Measurements from ENCODE around the gene SEMA5A.

SEMA5A gene

DNA sequence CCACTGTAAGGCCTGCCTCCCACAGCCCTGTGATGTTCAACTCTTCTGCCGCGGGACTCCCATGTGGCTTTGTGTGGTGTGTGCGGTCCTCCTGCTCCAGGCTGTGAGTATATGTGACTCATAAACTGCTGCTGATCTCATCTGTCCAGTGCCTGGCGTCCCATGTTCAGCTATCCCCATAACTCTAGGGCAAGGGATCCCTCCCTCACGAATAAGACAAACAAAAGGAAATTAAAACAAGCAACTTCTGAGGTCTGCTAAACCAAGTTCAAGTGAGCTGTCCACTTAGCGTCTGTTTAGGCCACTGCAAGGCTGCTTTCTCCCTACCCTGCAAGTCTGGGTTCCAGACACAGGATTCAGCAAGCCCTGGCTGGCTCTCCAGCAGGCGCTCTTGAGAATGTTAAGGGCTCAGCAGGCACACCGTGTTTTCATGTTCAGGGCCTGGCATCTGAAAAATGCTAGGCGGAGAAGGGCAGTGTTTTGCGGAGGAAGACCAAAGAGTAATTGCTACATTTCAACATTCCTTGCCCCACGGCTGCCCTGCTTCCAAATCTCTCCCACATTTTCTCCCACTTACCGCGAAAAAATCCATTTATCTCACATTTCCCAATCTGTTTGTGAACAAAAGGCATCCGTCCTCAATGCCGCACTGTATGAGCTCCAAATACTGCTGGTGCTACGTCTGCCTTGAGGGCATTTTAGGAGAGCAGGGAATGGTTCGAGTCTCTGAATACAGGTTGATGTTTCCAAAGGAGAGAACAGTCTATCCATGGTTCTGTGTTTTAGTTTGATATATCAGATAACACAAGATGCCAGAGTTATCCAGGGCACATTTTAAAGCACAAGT is 280.2 kb downstream of the SEMA5A start:
- H3K4me3 Mint-ChIP-seq = no peak overlapping the region
- H3K9me3 Mint-ChIP-seq = peaks cover 0 to 5% of the 10 kb centered on the region in 2 donors
- no peaks in the 10 kb centered on the region for H3K27me3 Mint-ChIP-seq
- DNase-seq (no peak), ATAC-seq (replicated peaks) (no peak)
- no peak overlapping the region for H3K27ac Mint-ChIP-seq
- H3K36me3 Mint-ChIP-seq = no peaks in the 10 kb centered on the region
- H3K4me1 Mint-ChIP-seq = no peaks in the 10 kb centered on the region

GRCh38 chr5:9264301-9264700 is 281.6 kb downstream of the SEMA5A start:
- ATAC-seq (replicated peaks) = no peak
- DNase-seq = no peak
- Mint-ChIP-seq H3K27me3 (no peaks in the 10 kb centered on the region), H3K4me1 (no peaks in the 10 kb centered on the region), H3K27ac (no peak overlapping the region), H3K4me3 (no peak overlapping the region), H3K36me3 (no peaks in the 10 kb centered on the region), H3K9me3 (peaks cover 0 to 5% of the 10 kb centered on the region in 2 donors)

- no peaks in the 10 kb centered on the region for H3K36me3 Mint-ChIP-seq
- DNase-seq (no peak), ATAC-seq (replicated peaks) (no peak)
- H3K27me3 Mint-ChIP-seq = no peaks in the 10 kb centered on the region
- no peaks in the 10 kb centered on the region for H3K4me1 Mint-ChIP-seq
- H3K27ac Mint-ChIP-seq = no peak overlapping the region
- H3K4me3 Mint-ChIP-seq = no peak overlapping the region
- peaks cover 0 to 5% of the 10 kb centered on the region in 2 donors for H3K9me3 Mint-ChIP-seq
These were observed 282.2 kb downstream of the SEMA5A start for GRCh38 chr5:9263656-9264055.

DNA sequence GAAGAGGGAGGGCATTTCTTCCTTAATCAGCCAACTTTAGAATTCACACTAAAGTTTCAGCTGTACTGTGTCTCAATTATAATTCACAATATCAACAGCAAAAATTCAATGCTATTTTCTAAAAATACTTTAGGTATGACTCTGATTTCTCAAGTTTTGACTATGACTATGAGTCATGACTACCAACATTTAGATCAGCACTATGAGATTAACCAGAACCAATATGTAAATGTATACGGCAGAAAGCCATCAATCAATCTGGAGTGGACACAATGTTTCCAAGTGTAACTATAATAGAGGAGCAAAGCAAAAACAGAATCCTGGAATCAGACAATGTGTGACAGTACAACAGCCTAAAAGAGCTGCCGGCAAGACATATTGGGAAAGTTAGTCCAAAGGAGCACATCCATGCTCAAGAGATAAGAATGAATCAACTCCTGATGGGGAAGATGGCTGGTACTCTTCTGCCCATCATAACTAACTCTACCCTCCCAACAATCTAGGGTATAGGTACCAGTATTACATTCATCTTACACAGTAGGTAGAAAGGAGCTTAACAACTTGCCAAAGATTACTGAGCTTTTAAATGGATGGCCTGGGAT is 294.4 kb downstream of the SEMA5A start:
- no peaks in the 10 kb centered on the region for H3K4me1 Mint-ChIP-seq
- no peak for ATAC-seq (replicated peaks)
- H3K36me3 Mint-ChIP-seq = no peaks in the 10 kb centered on the region
- peaks cover 0 to 10% of the 10 kb centered on the region in 2 donors for H3K9me3 Mint-ChIP-seq
- no peaks in the 10 kb centered on the region for H3K27me3 Mint-ChIP-seq
- no peak for DNase-seq
- H3K27ac Mint-ChIP-seq = no peak overlapping the region
- H3K4me3 Mint-ChIP-seq = no peak overlapping the region

DNA sequence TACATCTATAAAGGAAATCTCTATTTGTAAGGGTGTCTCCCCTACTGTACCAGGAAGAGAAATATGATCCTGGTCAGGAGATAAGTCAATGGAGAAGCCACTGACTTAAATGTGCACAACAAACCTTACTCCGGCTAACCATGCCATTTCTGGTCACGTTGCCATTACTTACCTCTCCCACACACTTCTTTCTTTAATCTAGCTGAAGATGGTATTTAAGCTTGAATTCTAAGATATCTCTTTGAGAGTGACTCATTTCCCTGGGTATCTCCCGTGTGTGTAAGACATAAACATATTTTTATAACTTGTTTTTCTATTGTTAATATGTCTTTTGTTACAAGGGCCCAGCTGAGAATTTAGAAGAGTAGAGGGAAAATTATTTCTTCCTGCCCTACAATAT is 296.6 kb downstream of the SEMA5A start:
- no peak for ATAC-seq (replicated peaks)
- Mint-ChIP-seq H3K36me3 (no peaks in the 10 kb centered on the region), H3K27me3 (no peaks in the 10 kb centered on the region), H3K9me3 (peaks cover 0 to 8% of the 10 kb centered on the region in 2 donors), H3K4me1 (no peaks in the 10 kb centered on the region), H3K4me3 (no peak overlapping the region), H3K27ac (no peak overlapping the region)
- DNase-seq = no peak

GRCh38 chr5:9245071-9245470 is 300.8 kb downstream of the SEMA5A start:
- Mint-ChIP-seq H3K36me3 (no peaks in the 10 kb centered on the region), H3K9me3 (peaks cover 0 to 3% of the 10 kb centered on the region in 2 donors), H3K27ac (no peak overlapping the region), H3K4me1 (no peaks in the 10 kb centered on the region), H3K4me3 (no peak overlapping the region), H3K27me3 (no peaks in the 10 kb centered on the region)
- no peak for ATAC-seq (replicated peaks)
- DNase-seq = no peak

DNA sequence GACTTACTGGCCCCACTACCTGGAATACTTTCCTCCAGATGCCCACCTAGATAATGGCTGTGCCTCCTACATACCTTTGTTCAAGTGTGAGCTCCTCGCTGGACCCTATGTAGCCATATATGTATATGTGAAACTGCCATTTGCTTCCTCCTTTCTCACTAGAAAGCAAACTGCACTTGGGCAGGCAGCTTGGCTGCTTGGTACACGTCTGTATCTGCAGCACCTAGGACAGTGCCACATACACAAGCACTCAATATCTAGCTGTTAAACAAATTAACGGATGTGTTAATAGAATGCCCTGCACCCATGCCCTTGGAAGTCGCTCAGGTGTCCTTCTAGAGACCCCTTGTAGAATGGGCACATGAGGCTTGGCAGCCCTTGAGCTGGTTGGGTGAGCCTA is 301.5 kb downstream of the SEMA5A start:
- H3K4me1 Mint-ChIP-seq = no peaks in the 10 kb centered on the region
- peaks cover 0 to 1% of the 10 kb centered on the region in 2 donors for H3K9me3 Mint-ChIP-seq
- H3K27me3 Mint-ChIP-seq = no peaks in the 10 kb centered on the region
- H3K27ac Mint-ChIP-seq = no peak overlapping the region
- ATAC-seq (replicated peaks) (no peak), DNase-seq (no peak)
- no peaks in the 10 kb centered on the region for H3K36me3 Mint-ChIP-seq
- H3K4me3 Mint-ChIP-seq = no peak overlapping the region

- Mint-ChIP-seq H3K27me3 (no peaks in the 10 kb centered on the region), H3K4me1 (no peaks in the 10 kb centered on the region), H3K27ac (no peak overlapping the region), H3K36me3 (no peaks in the 10 kb centered on the region), H3K9me3 (peaks cover 0 to 2% of the 10 kb centered on the region in 2 donors), H3K4me3 (no peak overlapping the region)
- ATAC-seq (replicated peaks) = no peak
- DNase-seq = no peak
These were observed 304.2 kb downstream of the SEMA5A start for GRCh38 chr5:9241479-9242305.

- H3K36me3 Mint-ChIP-seq = no peaks in the 10 kb centered on the region
- H3K27me3 Mint-ChIP-seq = no peaks in the 10 kb centered on the region
- H3K4me3 Mint-ChIP-seq = no peak overlapping the region
- no peaks in the 10 kb centered on the region for H3K4me1 Mint-ChIP-seq
- no peak overlapping the region for H3K27ac Mint-ChIP-seq
- DNase-seq (no peak), ATAC-seq (replicated peaks) (no peak)
- peaks cover 0 to 1% of the 10 kb centered on the region in 2 donors for H3K9me3 Mint-ChIP-seq
These were observed 305.4 kb downstream of the SEMA5A start for GRCh38 chr5:9240431-9240830.

GRCh38 chr5:9239626-9240025 is 306.2 kb downstream of the SEMA5A start:
- ATAC-seq (replicated peaks) = no peak
- no peaks in the 10 kb centered on the region for H3K36me3 Mint-ChIP-seq
- H3K27ac Mint-ChIP-seq = no peak overlapping the region
- H3K4me3 Mint-ChIP-seq = no peak overlapping the region
- H3K4me1 Mint-ChIP-seq = no peaks in the 10 kb centered on the region
- DNase-seq = no peak
- peaks cover 0 to 1% of the 10 kb centered on the region in 2 donors for H3K9me3 Mint-ChIP-seq
- no peaks in the 10 kb centered on the region for H3K27me3 Mint-ChIP-seq

DNA sequence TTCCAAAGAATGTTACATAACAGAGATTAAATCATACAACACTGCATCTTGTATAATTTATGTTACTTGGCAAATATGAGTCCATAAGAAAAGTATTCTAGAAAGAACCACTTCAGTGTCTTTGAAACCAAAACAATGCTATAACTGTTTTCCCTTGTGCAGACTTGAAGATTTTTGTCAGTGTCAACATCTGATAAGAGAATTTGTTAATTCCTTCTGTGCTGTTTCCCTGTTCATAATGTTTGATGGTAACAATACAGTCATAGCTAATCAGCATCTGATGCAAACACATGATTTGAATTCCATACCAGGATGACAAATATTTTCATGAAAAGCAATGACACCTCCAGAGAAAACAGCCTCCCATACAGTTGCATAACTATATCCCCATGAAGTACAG is 306.8 kb downstream of the SEMA5A start:
- H3K27me3 Mint-ChIP-seq = no peaks in the 10 kb centered on the region
- H3K4me1 Mint-ChIP-seq = no peaks in the 10 kb centered on the region

GRCh38 chr5:9233712-9234111 is 312.2 kb downstream of the SEMA5A start:
- Mint-ChIP-seq H3K9me3 (peaks cover 3 to 4% of the 10 kb centered on the region in 2 donors), H3K27ac (no peak overlapping the region), H3K4me1 (no peaks in the 10 kb centered on the region), H3K4me3 (no peak overlapping the region), H3K36me3 (no peaks in the 10 kb centered on the region), H3K27me3 (no peaks in the 10 kb centered on the region)
- ATAC-seq (replicated peaks) (no peak), DNase-seq (no peak)

More for the DNA sequence above, 306.8 kb downstream of the SEMA5A start:
- Mint-ChIP-seq H3K9me3 (peaks cover 0 to 1% of the 10 kb centered on the region in 2 donors), H3K36me3 (no peaks in the 10 kb centered on the region), H3K27ac (no peak overlapping the region), H3K4me3 (no peak overlapping the region)
- DNase-seq (no peak), ATAC-seq (replicated peaks) (no peak)

- no peak for ATAC-seq (replicated peaks)
- H3K4me1 Mint-ChIP-seq = no peaks in the 10 kb centered on the region
These were observed 312.8 kb downstream of the SEMA5A start for GRCh38 chr5:9233035-9233434.

GRCh38 chr5:9231842-9232241 is 314.0 kb downstream of the SEMA5A start:
- Mint-ChIP-seq H3K36me3 (no peaks in the 10 kb centered on the region), H3K9me3 (peaks cover 3 to 4% of the 10 kb centered on the region in 2 donors), H3K27me3 (no peaks in the 10 kb centered on the region), H3K4me1 (no peaks in the 10 kb centered on the region), H3K4me3 (no peak overlapping the region), H3K27ac (no peak overlapping the region)
- DNase-seq = no peak
- ATAC-seq (replicated peaks) = no peak

More at GRCh38 chr5:9233035-9233434, 312.8 kb downstream of the SEMA5A start:
- Mint-ChIP-seq H3K27ac (no peak overlapping the region), H3K27me3 (no peaks in the 10 kb centered on the region), H3K4me3 (no peak overlapping the region), H3K9me3 (peaks cover 3 to 4% of the 10 kb centered on the region in 2 donors), H3K36me3 (no peaks in the 10 kb centered on the region)
- no peak for DNase-seq

All from stimulated activated naive B cell treated with anti-CD40 and anti-IgM and Interleukin-4, amounts not matched to agents 10 μg/mL and 1 μg/mL and 100 μg/mL, for 72 hours (primary cell).